Testis (tissue), 2 donors: ENCODE results near the gene BBS12.

Source experiments
- POLR2A ChIP-seq: fragments of 450-650 bp; IDR thresholded peaks from one replicate; pipeline ENCODE4 v1.6.1; 2017; ENCODE audit warnings: antibody characterized with exemption, mild to moderate bottlenecking, moderate library complexity
- TF ChIP-seq, protein P1 (sequence below), 3 experiments: fragments of 450-650 bp in 2 of 3; fragments of 200-600 bp in 1 of 3; sonication (generic) in 1 of 3; IDR thresholded peaks; one replicate each; pipeline ENCODE4 v1.5.1; 2016 to 2019; ENCODE audit warnings: antibody characterized with exemption in 3 of 3, mild to moderate bottlenecking in 2 of 3, moderate library complexity in 1 of 3

DNA sequence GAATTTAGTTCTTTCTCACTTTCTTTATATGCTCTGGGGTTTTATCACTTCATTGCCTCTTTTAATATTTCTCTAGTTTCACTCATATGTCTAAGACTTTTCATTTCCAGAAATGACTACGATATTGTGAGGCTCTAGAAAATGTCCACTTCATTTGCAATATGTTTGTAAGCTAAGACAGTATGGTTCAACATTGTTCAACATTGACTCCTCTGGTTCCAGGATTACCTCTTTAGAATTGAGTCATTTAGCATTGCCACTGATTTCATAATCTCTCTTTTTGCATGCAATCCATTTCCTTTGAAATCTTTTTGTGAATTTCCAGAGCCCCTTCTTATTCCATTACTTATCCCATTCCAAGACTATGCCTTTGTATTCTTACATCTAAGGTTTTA, 32.3 kb downstream of the BBS12 start:
- TF ChIP-seq POLR2A = no peak
- TF ChIP-seq, protein P1, sequence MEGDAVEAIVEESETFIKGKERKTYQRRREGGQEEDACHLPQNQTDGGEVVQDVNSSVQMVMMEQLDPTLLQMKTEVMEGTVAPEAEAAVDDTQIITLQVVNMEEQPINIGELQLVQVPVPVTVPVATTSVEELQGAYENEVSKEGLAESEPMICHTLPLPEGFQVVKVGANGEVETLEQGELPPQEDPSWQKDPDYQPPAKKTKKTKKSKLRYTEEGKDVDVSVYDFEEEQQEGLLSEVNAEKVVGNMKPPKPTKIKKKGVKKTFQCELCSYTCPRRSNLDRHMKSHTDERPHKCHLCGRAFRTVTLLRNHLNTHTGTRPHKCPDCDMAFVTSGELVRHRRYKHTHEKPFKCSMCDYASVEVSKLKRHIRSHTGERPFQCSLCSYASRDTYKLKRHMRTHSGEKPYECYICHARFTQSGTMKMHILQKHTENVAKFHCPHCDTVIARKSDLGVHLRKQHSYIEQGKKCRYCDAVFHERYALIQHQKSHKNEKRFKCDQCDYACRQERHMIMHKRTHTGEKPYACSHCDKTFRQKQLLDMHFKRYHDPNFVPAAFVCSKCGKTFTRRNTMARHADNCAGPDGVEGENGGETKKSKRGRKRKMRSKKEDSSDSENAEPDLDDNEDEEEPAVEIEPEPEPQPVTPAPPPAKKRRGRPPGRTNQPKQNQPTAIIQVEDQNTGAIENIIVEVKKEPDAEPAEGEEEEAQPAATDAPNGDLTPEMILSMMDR (IDR thresholded peaks at IDR 0.05) = no peak
